ENCODE data around the gene MAP3K8. TPM values are rescaled to one million over a fixed set of nuclear protein-coding genes. Genes with fewer than 3 reads are reported as not detected.
"Not testable (repeated sequence)": the region's sequence is repeated elsewhere in the genome, so short reads cannot be mapped to it uniquely, and the experiment has no call there.

MAP3K8 gene
- polyA plus RNA-seq, 4 donors: 7.5 to 14.8 (median 9.0) TPM

- no peak for DNase-seq (ENCODE audit: low read depth in 4 of 4, low spot score in 3 of 4)
Measured at GRCh38 chr10:30443049-30443448, 9.1 kb downstream of the MAP3K8 start.

GRCh38 chr10:30445711-30446110 lies 11.7 kb downstream of the MAP3K8 start:
- no peak for DNase-seq (ENCODE audit: low read depth in 4 of 4, low spot score in 3 of 4)

GRCh38 chr10:30447125-30447799 lies 13.3 kb downstream of the MAP3K8 start:
- no peak for DNase-seq (ENCODE audit: low read depth in 4 of 4, low spot score in 3 of 4)

- no peak for DNase-seq (ENCODE audit: low read depth in 4 of 4, low spot score in 3 of 4)
Measured at GRCh38 chr10:30448092-30448491, 14.1 kb downstream of the MAP3K8 start.

GRCh38 chr10:30453764-30454527 lies 20.0 kb downstream of the MAP3K8 start:
- no peak for DNase-seq (ENCODE audit: low read depth in 4 of 4, low spot score in 3 of 4)

- no peak for DNase-seq (ENCODE audit: low read depth in 4 of 4, low spot score in 3 of 4)
Measured at GRCh38 chr10:30454744-30455510, 20.9 kb downstream of the MAP3K8 start.

GRCh38 chr10:30455816-30456215 lies 21.8 kb downstream of the MAP3K8 start:
- no peak for DNase-seq (ENCODE audit: low read depth in 4 of 4, low spot score in 3 of 4)

- no peak for DNase-seq (ENCODE audit: low read depth in 4 of 4, low spot score in 3 of 4)
Measured at GRCh38 chr10:30456266-30456665, 22.3 kb downstream of the MAP3K8 start.

- DNase-seq (ENCODE audit: low read depth in 4 of 4, low spot score in 3 of 4): no peak
Measured at GRCh38 chr10:30459283-30459682, 25.3 kb downstream of the MAP3K8 start.

GRCh38 chr10:30460121-30460520 lies 26.1 kb downstream of the MAP3K8 start:
- DNase-seq (ENCODE audit: low read depth in 4 of 4, low spot score in 3 of 4): no peak

GRCh38 chr10:30462513-30462912 lies 28.5 kb downstream of the MAP3K8 start:
- DNase-seq (ENCODE audit: low read depth in 4 of 4, low spot score in 3 of 4): no peak

- no peak for DNase-seq (ENCODE audit: low read depth in 4 of 4, low spot score in 3 of 4)
Measured at GRCh38 chr10:30463944-30464451, 30.0 kb downstream of the MAP3K8 start.

GRCh38 chr10:30464675-30465074 lies 30.7 kb downstream of the MAP3K8 start:
- DNase-seq (ENCODE audit: low read depth in 4 of 4, low spot score in 3 of 4): no peak

GRCh38 chr10:30466445-30466844 lies 32.5 kb downstream of the MAP3K8 start:
- DNase-seq (ENCODE audit: low read depth in 4 of 4, low spot score in 3 of 4): no peak

GRCh38 chr10:30467651-30468338 lies 33.8 kb downstream of the MAP3K8 start:
- no peak for DNase-seq (ENCODE audit: low read depth in 4 of 4, low spot score in 3 of 4)

- DNase-seq (ENCODE audit: low read depth in 4 of 4, low spot score in 3 of 4): no peak
Measured at GRCh38 chr10:30472414-30473155, 38.6 kb downstream of the MAP3K8 start.

GRCh38 chr10:30475515-30475914 lies 41.5 kb downstream of the MAP3K8 start:
- not testable (repeated sequence) for DNase-seq (ENCODE audit: low read depth in 4 of 4, low spot score in 3 of 4)

- DNase-seq (ENCODE audit: low read depth in 4 of 4, low spot score in 3 of 4): no peak
Measured at GRCh38 chr10:30476511-30477155, 42.6 kb downstream of the MAP3K8 start.

- DNase-seq (ENCODE audit: low read depth in 4 of 4, low spot score in 3 of 4): not testable (repeated sequence)
Measured at GRCh38 chr10:30479513-30479912, 45.5 kb downstream of the MAP3K8 start.

Data from left renal pelvis (tissue), 4 donors.